ENCODE measurements around the gene PDE8A. TPM values are rescaled to one million over a fixed set of nuclear protein-coding genes. Genes with fewer than 3 reads are reported as not detected.

Gene PDE8A
- total RNA-seq, 1 donor, result 16.8 TPM

DNA sequence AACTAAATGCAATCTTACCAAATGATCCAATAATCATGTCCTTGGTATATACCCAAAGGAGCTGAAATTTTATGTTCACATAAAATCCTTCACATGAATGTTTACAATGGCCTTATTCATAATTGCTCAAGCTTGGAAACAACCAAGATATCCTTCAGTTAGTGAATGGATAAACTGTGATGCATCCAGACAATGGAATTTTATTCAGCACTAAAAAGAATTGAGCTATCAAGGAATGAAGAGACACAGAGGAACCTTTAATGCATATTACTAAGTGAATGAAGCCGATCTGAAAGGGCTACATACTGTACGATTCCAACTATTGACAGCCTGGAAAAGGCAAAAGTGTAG is 168.4 kb downstream of the PDE8A start:
- no peak for DNase-seq (ENCODE audit: low read depth)

DNA sequence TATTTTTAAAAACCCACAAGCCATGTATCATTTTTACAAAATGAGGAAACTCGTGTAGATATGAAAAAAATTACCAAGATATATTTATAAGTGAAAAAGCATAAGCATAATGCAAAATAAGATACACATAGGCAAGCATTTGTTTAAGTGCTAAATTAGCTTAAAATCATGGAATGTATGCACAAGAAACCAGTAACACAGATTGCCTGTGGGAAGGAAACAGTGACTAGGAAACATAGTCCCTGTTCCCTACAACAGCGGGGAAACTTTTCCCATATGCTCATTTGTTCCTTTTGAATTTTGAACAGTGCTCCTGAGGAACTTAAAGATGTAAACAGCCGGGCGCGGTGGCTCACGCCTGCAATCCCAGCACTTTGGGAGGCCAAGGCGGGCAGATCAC is 169.5 kb downstream of the PDE8A start:
- TF ChIP-seq, protein P1, sequence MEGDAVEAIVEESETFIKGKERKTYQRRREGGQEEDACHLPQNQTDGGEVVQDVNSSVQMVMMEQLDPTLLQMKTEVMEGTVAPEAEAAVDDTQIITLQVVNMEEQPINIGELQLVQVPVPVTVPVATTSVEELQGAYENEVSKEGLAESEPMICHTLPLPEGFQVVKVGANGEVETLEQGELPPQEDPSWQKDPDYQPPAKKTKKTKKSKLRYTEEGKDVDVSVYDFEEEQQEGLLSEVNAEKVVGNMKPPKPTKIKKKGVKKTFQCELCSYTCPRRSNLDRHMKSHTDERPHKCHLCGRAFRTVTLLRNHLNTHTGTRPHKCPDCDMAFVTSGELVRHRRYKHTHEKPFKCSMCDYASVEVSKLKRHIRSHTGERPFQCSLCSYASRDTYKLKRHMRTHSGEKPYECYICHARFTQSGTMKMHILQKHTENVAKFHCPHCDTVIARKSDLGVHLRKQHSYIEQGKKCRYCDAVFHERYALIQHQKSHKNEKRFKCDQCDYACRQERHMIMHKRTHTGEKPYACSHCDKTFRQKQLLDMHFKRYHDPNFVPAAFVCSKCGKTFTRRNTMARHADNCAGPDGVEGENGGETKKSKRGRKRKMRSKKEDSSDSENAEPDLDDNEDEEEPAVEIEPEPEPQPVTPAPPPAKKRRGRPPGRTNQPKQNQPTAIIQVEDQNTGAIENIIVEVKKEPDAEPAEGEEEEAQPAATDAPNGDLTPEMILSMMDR (IDR thresholded peaks at IDR 0.05; ENCODE audit: insufficient read depth, low read depth, low read length), result no peak
- no peak overlapping the region for H3K4me3 ChIP-seq (ENCODE audit: low read depth, low read length)
- DNase-seq (ENCODE audit: low read depth), result no peak

More for the DNA sequence above, 168.4 kb downstream of the PDE8A start:
- no peak overlapping the region for H3K4me3 ChIP-seq (ENCODE audit: low read depth, low read length)
- TF ChIP-seq, protein P1 (IDR thresholded peaks at IDR 0.05; ENCODE audit: insufficient read depth, low read depth, low read length), result no peak

DNA sequence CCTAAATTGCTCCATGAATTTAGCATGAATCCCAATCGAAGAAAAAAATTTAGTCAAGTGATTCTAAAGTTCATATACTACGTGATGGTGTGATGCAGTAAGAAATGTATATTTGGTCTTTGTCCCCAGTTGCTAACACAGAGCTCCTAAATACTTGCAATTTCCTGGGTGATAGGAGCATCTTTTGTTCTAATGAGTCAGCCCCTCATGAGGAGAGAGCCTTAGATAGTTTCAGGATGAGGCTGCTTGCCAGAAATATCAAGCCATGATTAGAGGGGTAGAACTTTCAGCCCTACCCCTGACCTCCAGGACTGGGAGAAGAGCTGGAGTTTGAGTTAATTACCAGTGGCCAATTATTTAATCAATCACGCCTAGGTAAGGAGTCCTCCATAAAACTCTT is 170.2 kb downstream of the PDE8A start:
- TF ChIP-seq, protein P1 (IDR thresholded peaks at IDR 0.05; ENCODE audit: insufficient read depth, low read depth, low read length), result no peak
- no peak overlapping the region for H3K4me3 ChIP-seq (ENCODE audit: low read depth, low read length)
- no peak for DNase-seq (ENCODE audit: low read depth)

DNA sequence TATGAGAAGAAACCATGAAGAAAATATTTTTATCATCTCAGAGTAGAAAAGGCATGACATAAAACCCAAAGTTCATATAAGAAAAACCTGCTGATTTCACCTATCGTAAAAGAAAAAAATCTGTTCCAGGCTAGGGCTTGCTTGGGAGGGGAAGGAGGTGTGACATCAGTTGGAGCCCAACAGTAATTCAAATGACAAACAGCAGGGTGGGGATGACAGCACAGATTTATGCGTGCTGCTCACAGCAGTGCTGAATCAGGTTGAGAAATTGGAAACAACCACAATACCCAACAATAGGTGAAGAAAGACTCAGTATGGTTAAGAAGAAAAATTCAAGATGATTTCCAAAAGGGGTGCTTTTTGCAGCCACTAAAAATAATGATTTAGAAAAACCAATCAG is 172.4 kb downstream of the PDE8A start:
- DNase-seq (ENCODE audit: low read depth), result no peak
- TF ChIP-seq, protein P1 (IDR thresholded peaks at IDR 0.05; ENCODE audit: insufficient read depth, low read depth, low read length), result no peak
- H3K4me3 ChIP-seq (ENCODE audit: low read depth, low read length), result no peak overlapping the region

DNA sequence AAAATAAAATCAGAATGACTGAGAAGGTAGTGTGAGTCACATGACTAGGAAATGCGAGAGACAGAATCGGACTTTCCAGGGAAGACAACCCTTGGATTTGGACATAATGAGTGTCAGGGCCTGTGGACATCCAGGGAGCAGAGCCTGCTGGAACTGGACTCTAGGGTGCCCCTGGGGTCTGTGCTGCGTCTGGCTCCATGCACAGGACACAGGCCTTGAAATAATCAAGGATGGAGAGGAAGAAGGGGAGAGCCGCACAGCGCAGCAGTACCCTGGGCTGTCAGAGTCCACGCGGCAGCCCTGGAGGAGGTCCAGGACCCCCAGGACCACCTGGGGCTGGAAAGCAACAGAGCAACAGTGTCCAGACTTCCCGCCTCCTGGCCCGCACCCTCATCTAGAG is 173.7 kb downstream of the PDE8A start:
- TF ChIP-seq, protein P1 (IDR thresholded peaks at IDR 0.05; ENCODE audit: insufficient read depth, low read depth, low read length), result no peak
- no peak overlapping the region for H3K4me3 ChIP-seq (ENCODE audit: low read depth, low read length)
- no peak for DNase-seq (ENCODE audit: low read depth)

DNA sequence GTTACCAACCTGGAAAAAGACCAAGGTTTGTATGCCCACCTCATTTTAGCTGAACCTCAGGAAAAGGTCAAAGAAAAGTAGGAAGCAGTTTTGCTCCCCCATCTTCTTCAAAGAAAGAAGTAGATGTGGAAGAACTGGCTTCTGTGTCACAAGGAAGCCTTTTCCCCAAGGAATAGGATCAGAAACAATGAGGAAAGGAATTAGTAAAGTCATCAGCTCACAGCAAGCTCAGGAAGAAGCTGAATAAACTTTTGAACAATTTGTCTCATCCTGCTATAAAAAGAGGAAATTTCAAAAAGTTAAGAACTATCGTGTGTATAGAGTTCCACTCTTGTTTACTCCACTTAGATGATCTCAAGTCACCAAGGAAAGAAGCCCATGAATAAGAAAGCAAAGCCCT is 174.2 kb downstream of the PDE8A start:
- no peak for DNase-seq (ENCODE audit: low read depth)

DNA sequence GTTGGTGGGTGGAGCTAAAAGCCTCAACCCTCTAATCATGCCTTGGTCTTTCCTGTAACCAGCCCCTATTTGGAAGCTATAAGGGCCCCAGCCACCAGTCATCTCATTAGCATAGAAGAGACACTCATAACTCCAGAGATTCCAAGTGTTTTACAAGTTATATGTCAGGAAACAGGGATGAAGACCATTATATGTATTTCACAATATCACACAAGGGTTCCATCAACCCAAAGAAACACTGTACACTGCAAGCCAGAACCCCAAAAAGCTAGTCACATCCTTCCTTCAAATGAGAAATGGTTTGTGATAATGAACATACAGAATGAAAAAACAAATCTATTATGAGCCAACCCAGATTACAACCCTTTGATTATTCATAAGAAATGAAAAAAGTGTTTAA is 175.7 kb downstream of the PDE8A start:
- TF ChIP-seq, protein P1 (IDR thresholded peaks at IDR 0.05; ENCODE audit: insufficient read depth, low read depth, low read length), result no peak
- no peak for DNase-seq (ENCODE audit: low read depth)

More for the DNA sequence above, 174.2 kb downstream of the PDE8A start:
- H3K4me3 ChIP-seq (ENCODE audit: low read depth, low read length), result no peak overlapping the region
- TF ChIP-seq, protein P1 (IDR thresholded peaks at IDR 0.05; ENCODE audit: insufficient read depth, low read depth, low read length), result no peak

More for the DNA sequence above, 175.7 kb downstream of the PDE8A start:
- H3K4me3 ChIP-seq (ENCODE audit: low read depth, low read length), result no peak overlapping the region

Data from fibroblast of villous mesenchyme (primary cell).